Mammary epithelial cell (primary cell): Measurements from ENCODE around the gene EXOC2.

ENCODE experiments used
- EZH2 ChIP-seq: IDR thresholded peaks from 2 replicates; pipeline ENCODE4 v1.6.1; 2012; ENCODE audit warnings: low read length, inconsistent platforms, borderline replicate concordance
- TF ChIP-seq, protein P1 (sequence below), 2 donors: IDR thresholded peaks in 1 of 2; conservative IDR thresholded peaks in 1 of 2; 2 replicates each; pipeline ENCODE4 v1.5.1; 2011 to 2012; ENCODE audit warnings: inconsistent platforms in 2 of 2, low read length in 2 of 2, mild to moderate bottlenecking in 2 of 2, control low read depth in 1 of 2, low read depth in 1 of 2; ENCODE audit not compliant: insufficient read depth in 1 of 2; ENCODE audit errors: extremely low read depth in 1 of 2

DNA sequence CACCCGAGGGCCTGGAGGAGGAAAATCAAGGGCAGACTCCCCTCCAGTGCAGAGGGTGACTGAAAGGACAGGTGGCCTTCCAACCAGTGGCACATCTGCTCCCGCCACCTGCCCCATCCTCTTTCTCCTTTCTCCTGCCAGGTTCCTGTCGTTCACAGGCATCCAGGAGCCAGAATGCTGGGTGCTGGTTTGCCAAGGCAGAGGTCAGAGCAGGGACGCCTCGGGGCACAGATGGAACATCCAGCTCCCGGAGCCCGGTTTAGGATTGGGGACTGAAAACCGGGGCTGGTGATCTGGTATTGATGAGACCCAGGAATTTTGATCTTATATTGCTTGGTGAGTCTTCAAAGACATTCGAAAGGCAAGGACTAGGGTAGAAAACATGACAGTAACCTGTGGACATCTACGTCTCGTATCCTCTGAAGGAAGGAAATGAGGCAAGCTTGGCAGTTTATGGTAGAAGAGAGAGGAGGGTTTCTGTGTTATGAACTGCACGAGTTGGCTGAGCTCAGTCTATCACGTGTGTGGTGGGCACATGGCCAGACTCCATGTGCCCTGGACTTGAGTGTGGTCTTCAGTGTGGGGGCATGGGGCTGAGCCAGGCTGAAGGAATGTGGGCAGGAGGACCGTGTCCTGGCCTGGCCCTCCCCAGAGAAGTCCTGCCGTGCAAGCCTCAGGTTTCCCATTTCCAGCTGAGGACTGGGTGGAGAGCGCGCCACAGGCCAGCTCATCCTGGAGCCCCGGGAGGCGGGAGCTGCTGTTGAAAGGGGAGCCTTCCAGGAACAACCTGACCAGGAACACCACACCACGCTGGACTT is 227.2 kb downstream of the EXOC2 start:
- no peak for TF ChIP-seq EZH2
- TF ChIP-seq, protein P1, sequence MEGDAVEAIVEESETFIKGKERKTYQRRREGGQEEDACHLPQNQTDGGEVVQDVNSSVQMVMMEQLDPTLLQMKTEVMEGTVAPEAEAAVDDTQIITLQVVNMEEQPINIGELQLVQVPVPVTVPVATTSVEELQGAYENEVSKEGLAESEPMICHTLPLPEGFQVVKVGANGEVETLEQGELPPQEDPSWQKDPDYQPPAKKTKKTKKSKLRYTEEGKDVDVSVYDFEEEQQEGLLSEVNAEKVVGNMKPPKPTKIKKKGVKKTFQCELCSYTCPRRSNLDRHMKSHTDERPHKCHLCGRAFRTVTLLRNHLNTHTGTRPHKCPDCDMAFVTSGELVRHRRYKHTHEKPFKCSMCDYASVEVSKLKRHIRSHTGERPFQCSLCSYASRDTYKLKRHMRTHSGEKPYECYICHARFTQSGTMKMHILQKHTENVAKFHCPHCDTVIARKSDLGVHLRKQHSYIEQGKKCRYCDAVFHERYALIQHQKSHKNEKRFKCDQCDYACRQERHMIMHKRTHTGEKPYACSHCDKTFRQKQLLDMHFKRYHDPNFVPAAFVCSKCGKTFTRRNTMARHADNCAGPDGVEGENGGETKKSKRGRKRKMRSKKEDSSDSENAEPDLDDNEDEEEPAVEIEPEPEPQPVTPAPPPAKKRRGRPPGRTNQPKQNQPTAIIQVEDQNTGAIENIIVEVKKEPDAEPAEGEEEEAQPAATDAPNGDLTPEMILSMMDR (conservative IDR thresholded peaks at IDR 0.05 in 1 of 2, IDR thresholded peaks at IDR 0.05 in 1 of 2; ENCODE audit: extremely low read depth in 1 of 2, insufficient read depth in 1 of 2, low read depth in 1 of 2, low read length in 2 of 2): no peak
